Fibroblast of the aortic adventitia (primary cell): Measurements from ENCODE around the gene FAM13A. TPM values are rescaled to one million over a fixed set of nuclear protein-coding genes. Genes with fewer than 3 reads are reported as not detected.
"Not testable (repeated sequence)": the region's sequence is repeated elsewhere in the genome, so short reads cannot be mapped to it uniquely, and the experiment has no call there.

Source experiments
- DNase-seq: peaks from one replicate; pipeline ENCODE4 v3.0.0-alpha.2; 2010; ENCODE audit warnings: low read depth
- H3K4me3 ChIP-seq: 2 replicates; pipeline ENCODE4 v1.5.1; 2011; ENCODE audit warnings: low read depth, mild to moderate bottlenecking, control low read depth, low read length, moderate library complexity
- CTCF ChIP-seq: IDR thresholded peaks from 2 replicates; pipeline ENCODE4 v1.5.1; 2011; ENCODE audit warnings: mild to moderate bottlenecking, low read length, control low read depth, inconsistent platforms; ENCODE audit not compliant: insufficient read depth
- total RNA-seq: library from RNA; depleted of rRNA; stranded (reverse); fragments of >200 nt; gene quantifications from 2 replicates; pipeline ENCODE4 v1.2.3, GENCODE V29; 2012; ENCODE audit warnings: low replicate concordance

FAM13A gene
- total RNA-seq, 1 donor: 23.5 TPM

GRCh38 chr4:88858752-88859151 is 198.2 kb downstream of the FAM13A start:
- TF ChIP-seq CTCF: no peak
- no peak overlapping the region for H3K4me3 ChIP-seq
- no peak for DNase-seq

- H3K4me3 ChIP-seq: no peak overlapping the region
- TF ChIP-seq CTCF: no peak
- DNase-seq: no peak
Observed at GRCh38 chr4:88857588-88857987, 199.4 kb downstream of the FAM13A start.

GRCh38 chr4:88854481-88854880 is 202.5 kb downstream of the FAM13A start:
- no peak for TF ChIP-seq CTCF
- H3K4me3 ChIP-seq: no peak overlapping the region
- DNase-seq: no peak

GRCh38 chr4:88853583-88853982 is 203.4 kb downstream of the FAM13A start:
- not testable (repeated sequence) for H3K4me3 ChIP-seq, DNase-seq

- peak; percentile 28 for DNase-seq
- no peak for TF ChIP-seq CTCF
Observed at GRCh38 chr4:88846206-88846790, 210.7 kb downstream of the FAM13A start.

GRCh38 chr4:88843067-88843685 is 213.8 kb downstream of the FAM13A start:
- no peak for DNase-seq
- no peak overlapping the region for H3K4me3 ChIP-seq
- TF ChIP-seq CTCF: no peak

More at GRCh38 chr4:88846206-88846790, 210.7 kb downstream of the FAM13A start:
- H3K4me3 ChIP-seq: no peak overlapping the region

GRCh38 chr4:88841635-88842034 is 215.3 kb downstream of the FAM13A start:
- peak; percentile 12 for DNase-seq
- H3K4me3 ChIP-seq: no peak overlapping the region
- no peak for TF ChIP-seq CTCF
